UCSD-AML1 (cell line): ENCODE data around the gene ELP6.

ENCODE experiments used
- DNase-seq: peaks from one replicate; lab custom pipeline; 2025; ENCODE audit not compliant: unreplicated experiment; lab: John Stamatoyannopoulos, UW

ELP6 gene, protein sequence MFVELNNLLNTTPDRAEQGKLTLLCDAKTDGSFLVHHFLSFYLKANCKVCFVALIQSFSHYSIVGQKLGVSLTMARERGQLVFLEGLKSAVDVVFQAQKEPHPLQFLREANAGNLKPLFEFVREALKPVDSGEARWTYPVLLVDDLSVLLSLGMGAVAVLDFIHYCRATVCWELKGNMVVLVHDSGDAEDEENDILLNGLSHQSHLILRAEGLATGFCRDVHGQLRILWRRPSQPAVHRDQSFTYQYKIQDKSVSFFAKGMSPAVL

DNA sequence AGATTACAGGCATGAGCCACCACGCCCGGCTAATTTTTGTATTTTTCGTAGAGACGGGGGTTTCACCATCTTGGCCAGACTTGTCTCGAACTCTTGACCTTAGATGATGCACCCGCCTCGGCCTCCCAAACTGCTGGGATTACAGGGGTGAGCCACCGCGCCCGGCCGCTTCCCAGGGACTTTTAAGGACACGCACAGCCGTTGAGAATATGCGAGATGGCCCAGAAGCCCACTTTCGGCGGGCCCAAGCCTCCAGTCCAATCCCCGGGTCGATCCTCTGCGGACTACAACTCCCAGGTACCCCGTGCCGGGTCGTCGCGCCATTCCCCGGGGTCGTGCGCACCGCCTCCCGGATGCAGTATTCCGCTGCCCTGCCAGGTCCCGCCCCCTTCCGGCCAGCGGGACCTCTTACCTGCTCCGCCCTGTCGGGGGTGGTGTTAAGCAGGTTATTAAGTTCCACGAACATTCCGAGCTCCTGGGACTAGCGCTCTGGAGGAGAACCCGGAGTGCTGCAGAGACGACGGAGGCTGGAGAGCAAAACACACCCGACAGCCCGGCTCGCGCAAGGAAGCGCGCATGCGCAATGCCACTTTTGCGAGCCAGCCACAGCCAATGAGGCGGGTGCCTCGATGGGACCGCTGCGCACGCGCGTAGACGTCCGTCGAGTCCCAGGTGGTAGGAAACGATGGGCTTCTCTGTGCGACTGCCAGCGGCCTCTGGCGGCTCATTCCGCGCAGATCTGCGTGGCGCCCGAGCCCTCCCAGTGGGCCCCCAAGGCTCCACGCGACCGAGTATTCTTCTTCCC, at the start of gene ELP6:
ELP6 (minus strand) TSS at position 588 of the 805 bp plus-strand sequence; CDS start at position 466, 122 bp downstream.
- DNase-seq, result peak; percentile 99

DNA sequence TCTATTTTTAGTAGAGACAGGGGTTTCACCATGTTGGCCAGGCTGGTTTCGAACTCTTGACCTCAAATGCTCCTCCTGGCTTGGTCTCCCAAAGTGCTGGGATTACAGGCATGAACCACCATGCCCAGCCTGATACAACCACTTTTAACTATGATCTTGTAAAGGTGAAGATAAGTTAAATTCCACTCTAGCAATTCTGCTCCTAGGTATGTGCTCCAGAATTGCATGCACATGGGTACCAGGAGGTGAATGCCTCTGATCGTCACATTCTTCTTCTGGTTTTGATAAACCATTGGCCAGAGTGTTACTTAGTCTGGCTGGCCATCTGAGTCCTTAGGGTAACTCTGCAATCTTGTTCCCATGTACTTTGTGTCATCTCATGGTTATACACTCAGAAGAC, 42.8 kb upstream of the ELP6 start:
- no peak for DNase-seq

DNA sequence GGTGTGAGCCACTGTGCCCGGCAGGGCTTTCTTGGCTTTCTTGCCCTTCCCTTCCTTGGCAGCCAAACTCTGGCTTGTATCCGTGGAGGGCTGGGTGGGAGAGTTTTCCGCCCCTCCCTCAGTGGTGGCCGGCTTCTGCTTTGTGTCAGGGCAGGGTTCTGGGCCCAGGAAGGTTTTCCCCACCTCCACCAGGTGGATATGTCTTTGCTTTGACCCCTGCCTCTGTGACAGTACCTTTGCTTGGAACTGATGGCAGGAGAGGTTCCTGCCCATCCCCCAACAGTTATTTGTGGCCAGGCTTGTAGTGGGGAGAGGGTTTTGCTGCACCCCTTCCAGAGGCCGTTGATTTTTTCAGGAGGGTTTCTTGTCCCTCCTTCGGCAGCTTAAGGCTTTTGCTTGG, 40.8 kb upstream of the ELP6 start:
- no peak for DNase-seq

DNA sequence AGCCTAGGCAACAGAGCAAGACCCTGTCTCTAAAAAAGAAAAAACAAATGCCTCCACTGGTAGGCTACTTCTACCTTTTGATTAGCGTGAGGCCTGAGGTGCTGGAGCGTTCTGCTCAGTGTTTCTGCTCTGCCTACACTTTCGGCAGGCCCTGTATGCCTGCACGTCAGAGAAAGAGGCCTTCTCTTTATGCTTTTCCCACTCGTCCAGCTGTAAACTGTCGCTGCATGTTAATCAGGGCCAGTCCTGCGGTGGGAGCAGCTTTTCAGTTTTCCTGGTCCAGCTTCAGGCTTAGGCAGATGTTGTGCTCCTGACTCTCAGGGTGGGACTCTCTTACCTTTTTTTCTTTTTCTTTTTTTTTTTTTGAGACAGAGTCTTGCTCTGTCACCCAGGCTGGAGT, 39.9 kb upstream of the ELP6 start:
- no peak for DNase-seq

DNA sequence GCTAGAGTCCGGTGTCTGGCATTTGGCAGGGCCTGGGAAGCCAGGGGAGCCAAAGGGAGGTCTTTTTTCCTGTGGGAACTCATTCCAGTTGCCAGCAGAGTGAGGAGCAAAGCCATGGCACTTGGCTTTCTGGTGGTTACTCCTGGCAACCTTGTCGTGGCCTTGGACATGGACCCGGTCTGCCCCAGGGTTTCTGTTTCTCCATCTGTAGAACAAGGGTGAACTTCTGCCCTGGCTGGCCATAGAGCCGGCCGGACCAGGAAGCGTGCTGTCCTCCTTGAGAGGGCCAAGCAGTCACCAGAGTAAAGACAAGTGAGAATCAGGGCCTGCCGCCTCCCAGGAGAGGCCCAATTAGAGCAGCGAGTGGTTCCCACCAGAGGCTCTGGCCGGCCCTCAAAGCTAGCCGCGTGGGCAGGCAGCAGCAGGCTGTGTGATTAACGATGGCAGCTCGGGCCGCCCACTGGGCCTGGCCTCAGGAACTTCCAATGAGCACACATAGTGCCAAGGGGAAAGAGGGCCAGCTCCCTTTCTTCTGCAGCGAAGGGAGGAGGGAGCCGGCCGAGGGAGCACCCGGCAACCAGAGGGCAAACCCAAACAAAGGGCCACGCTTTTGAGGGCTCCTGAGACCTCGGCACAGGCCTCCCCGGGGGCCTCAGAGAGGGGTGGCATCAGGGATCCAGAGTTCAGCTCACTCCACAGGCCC, 29.1 kb upstream of the ELP6 start:
- no peak for DNase-seq

DNA sequence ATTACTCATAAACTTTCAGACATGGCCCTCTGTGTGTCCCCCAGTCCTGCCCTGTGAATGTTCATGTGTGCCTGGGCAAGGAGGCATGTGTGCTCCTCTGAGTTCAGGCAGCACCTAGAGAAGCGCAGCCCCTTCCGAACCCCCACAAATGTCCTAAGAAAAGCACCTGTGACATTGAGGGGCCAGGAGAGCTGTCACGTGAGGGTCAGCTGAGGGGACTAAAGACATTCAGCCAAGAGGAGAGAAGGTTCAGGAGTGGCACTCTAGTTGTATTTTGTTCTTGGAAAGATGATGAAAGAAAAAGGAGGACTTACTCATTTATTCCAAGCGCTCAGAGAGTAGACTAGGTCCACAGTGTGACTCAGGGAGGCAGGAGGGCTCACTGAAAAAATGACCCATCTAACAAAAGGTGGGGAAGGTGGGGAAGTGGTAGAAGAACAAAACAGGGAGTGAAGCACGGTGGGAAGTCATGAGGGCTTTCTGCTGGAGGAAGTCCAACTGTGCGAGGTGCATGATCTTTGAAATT, 28.1 kb upstream of the ELP6 start:
- no peak for DNase-seq

DNA sequence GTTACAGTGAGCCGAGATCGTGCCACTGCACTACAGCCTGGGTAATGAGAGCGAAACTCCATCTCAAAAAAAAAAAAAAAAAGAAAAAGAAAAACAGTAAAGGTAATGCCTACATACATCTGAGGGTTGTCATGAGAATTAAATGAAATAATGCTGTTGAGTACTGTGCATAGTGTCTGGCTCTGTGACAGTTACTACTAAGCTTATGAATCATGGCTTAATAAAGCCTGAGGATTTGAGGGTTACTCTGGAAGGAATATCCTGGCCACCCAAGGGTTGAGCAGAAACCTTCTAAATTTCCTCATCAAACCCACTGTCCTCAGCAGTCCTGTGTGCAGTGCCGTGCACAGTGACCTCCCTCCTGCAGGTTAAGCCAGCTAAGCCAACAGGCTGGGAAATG, 26.8 kb upstream of the ELP6 start:
- DNase-seq, result no peak

DNA sequence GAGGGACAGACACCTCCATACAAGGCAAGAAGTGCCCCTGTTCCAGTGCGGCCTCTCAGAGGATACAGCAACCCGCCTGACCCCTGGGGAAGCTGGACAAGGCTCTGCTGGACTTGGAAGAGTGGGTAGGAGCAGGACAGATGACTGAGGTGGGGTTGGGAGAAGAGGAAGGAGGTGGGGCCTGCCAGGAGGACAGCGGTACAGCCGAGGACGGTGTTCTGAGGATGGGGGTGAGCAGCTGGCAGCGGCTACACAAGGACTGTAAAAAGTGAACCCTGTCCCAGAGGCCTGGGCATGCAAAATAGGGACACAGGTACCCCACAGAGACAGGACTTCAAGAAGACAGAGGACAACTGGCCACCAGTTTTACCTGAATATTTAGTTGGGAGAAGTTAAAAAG, 23.5 kb upstream of the ELP6 start:
- no peak for DNase-seq

DNA sequence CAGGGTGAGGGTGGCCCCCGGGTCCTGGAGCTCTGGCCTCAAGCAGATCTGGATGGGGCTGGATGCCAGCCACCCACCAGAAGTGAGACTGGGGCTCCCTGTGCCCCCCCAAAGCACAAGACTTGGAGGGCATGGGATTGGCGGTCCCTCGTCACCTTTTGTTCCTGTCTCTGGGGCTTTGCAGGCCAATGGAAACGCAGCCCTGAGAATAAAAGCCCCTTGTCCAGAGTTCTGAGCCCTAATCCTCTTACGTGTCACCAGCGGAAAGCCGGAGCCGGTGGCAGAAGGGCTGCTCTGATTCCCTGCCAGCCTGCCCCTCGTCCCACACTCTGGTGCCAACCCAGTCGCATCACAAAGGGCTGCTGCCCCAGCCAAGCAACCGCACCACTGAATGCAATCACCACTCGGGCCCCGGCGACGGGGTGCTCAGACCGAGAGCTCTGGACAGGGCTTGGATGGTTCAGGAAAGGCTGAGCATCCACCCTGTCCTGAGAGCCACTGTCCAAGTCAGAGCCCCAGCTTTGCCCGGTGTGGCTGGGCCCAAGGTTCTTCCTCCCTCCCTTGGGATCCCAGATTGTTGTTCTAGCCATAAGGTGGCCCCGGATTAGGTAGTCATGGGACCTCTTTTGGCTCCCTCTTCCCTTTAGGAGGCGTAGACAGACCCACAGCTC, 22.8 kb upstream of the ELP6 start:
- DNase-seq, result no peak

DNA sequence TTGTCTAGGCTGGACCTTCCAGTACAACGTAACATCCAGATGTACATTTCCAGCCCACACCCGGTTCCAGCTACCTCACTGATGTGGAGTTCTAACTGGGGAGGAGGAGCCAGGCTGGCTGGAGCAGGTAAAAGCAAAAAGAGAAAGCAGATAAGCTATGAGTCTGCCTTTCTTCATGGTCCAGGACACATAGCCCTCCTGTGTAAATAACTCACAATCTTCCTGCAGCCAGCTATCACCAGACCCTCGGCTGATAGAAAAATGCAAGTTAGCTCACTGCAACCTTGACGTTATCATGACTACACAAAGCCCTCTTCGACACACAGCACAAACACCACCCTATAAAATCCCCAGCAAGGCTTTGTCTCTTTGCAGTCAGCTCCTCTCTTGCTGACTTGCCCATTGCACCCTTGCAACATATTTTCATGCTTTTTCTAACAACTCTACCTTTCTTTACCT, 20.5 kb upstream of the ELP6 start:
- DNase-seq, result no peak

DNA sequence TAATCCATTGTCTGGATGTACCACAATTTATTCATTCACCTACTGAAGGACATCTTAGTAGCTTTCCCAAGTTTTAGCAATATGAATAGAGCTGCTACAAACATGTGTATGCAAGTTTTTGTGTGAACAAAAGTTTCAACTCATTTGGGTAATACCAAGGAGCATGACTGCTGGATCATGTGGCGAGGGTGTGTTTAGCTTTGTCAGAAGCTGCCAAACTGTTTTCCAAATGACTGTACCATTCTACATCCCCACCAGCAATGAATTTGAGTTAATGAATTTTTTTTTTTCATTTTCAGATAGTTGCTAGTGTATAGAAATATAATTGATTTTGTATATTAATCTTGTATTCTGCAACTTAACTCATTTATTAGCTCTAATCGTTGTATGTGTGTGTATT, 20.0 kb upstream of the ELP6 start:
- no peak for DNase-seq

DNA sequence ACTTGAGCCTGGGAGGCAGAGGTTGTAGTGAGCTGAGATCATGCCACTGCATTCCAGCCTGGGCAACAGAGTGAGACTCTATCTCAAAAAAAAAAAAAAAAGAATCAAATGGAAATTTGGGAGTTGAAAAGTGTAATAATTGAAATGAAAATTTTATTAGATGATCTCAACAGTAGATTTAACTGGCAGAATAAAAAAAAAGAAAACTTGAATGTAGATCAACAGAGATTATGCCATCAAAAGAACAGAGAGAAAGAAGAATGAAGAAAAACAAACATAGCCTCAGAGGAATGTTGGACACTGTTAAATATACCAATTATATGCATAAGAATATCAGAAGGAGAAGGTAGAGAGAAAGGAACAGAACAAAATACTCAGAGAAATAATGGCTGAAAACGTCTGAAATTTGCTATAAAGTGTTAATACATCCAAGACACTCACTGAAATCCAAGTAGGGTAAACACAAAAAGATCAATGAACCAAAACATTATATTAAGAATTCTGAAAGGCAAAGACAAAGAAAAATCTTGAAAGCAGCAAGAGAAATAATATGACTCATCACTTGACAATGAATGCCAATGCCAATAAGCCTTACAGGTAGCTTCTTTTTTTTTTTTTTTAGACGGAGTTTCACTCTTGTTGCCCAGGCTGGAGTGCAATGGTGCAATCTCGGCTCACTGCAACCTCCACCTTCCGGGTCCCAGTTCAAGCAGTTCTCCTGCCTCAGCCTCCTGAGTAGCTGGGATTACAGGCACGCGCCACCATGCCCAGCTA, 14.6 kb upstream of the ELP6 start:
- no peak for DNase-seq

DNA sequence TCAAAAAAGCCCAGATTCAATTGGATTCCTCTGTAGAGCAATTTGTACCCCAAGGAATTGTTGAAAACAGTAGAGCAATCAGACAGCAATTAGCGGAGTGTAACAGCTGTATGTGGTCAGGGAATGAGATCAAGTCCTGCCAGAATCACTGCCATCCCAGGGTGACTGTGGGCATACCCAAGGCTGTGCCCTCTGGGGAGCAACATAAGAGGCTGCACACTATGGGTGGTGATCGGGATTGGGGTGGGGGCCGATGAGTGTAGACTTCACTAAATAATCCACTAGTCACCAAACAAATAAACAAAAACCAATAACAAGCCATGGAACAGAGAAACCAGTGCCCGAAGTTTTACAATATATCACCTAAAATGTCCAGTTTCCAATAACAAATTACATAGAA, 12.1 kb upstream of the ELP6 start:
- DNase-seq, result no peak

DNA sequence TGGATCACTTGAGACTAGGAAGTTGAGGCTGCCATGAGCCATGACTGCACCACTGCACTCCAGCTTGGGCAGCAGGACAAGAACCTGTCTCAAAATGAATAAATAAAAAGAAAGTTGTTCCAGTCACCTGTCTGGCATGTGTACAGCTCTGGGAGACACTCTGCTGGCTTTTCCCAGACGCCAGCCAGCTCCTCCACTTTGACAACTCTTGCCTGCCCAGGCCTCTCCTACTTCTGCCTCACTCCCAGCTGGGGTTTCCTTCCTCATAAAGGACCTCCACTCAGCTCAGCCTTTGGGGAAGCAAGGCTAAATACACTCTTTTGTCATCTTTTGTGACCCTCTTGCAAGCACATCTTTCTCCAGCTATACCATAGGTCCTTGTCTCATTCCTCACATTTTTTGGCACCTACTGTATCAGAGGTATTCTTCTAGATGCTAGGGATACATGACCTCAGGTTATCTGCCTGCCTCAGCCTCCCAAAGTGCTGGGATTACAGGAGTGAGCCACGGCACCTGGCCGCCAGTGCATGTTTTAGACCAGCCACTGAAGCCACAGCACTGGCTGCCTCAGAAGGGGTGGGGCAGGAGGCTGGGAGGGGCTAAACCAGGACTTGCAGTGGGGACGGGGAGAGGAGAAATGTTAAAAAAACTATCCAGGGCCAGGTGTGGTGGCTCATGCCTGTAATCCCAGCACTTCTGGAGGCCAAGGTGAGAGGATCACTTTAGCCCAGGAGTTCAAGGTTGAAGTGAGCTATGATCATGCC, 10.0 kb upstream of the ELP6 start:
- no peak for DNase-seq

DNA sequence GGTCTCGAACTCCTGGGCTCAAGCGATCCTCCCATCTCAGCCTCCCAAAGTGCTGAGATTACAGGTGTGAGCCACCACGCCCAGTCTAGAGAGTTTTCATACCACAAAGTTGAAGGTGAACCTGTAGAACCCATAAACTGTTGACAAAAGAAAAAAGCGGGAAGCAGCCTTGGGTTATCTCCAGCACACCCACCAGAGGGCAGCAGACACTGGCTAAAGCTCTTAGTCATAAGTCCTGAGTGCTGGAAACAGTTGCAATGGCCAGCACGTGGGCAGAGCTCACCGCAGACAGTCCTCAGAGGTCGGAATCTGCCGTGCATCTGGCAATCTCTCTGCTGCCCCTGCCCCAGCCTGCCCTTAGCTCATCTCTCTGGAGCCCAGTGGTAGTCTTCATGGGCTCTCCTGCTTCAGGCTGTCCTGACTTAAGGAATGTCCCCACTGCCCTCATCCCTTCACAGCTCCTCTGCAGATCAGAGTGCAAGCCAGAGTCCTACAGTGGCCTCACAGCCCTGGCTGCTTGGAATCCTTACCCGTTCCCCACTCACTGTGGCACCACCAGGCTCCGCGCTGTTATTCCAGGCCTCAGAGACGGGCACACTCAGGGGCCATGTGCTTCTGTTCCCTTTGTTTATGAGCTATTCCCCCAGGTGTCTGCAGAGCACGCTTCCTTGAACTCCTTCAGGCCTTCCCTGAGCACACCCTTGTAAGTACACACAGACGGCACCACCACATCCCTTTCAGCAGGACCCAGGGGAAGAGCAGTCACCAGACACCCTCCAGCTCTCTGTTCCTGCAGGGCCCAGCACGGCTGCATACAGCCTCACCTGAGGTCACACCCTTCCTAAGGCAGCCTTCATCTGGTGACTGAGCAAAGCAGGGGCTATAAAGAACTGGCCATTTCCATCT, 8.8 kb upstream of the ELP6 start:
- DNase-seq, result peak; percentile 75

DNA sequence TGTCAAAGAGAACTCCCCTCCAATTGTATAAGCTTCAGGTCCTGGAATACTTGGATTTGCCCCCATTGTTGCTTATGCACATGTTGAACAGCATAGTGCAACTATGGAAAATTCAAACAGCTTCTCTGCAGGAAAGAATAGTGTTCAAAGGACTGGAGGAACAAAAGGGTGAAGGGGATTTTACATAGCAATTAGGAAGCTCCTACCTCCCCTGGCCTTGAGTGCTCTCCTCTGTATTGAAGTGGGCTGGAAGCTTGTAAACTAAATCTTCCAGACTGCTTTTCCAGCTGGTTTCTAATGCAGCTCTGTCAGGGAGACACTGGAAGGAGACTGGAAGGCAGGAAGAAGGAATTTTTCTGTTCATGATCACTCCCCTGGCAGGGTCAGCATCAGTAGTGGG, 7.2 kb upstream of the ELP6 start:
- no peak for DNase-seq

DNA sequence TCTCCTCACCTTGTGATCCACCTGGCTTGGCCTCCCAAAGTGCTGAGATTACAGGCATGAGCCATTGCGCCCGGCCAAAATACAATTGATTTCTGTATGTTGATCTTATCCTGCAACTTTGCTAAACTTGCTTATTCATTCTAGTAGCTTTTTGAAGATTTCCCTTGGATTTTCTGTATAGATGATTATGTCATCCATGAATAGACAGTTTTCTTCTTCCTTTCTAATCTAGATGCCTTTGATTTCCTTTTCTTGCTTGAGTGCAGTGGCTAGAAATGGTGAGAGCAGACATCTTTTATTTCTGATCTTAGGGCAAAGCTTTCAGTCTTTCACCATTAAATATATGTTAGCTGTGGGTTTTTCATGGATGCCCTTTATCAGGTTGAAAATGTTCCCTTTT, 4.4 kb upstream of the ELP6 start:
- no peak for DNase-seq

DNA sequence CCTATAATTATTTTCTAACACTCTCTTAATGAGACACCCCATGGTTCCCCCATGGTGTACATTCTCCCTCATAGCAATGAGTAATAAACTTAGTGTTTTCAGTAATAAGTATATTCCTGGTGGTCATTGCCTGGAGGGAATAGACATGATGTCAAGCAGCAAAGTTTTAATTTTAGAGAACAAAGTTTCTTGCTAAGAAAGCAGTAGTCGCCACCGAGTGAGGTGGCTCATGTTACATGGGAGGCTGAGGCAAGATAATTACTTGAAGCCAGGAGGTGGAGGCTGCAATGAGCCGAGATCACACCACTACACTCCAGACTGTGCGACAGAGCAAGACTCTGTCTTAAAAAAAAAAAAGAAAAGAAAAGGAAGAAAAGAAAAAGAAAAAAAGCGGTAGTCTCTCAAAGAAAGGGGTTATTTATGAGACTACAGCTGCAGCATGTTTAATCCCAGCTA, 2.4 kb upstream of the ELP6 start:
- DNase-seq, result no peak

DNA sequence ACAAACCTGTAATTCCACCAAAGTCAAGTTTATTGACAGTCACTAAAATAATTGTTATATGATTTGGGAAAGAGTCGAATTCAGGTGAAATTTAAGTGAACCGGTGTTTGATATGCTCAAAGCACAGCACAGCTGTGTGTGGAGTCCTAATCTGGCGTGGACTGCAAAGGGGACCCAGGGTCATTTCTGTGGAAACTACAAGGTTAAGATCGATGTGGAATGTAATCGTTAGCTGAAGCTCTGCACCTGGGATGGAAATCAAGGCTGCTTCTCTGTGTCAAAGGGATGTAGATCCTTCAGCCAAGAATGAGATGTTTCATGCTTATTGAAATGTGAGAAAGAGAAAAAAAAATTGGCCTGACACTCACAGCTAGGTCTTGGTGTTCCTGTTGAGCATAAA, 1.6 kb upstream of the ELP6 start:
- no peak for DNase-seq
